ENCODE data around the gene SYCP3.
A peak's percentile ranks its signal among the peaks of the same experiment; 100 is the strongest.

The SYCP3 gene

GRCh38 chr12:101759396-101760047, 20.3 kb upstream of the SYCP3 start:
- TF ChIP-seq TCF12 (IDR thresholded peaks at IDR 0.05; ENCODE audit: low read depth) (no peak), RAD21 (IDR thresholded peaks at IDR 0.05; ENCODE audit: low read depth) (peak; percentile 71), TEAD4 (IDR thresholded peaks at IDR 0.05) (peak; percentile 22; the same call in 1 of the 2 replicates)

DNA sequence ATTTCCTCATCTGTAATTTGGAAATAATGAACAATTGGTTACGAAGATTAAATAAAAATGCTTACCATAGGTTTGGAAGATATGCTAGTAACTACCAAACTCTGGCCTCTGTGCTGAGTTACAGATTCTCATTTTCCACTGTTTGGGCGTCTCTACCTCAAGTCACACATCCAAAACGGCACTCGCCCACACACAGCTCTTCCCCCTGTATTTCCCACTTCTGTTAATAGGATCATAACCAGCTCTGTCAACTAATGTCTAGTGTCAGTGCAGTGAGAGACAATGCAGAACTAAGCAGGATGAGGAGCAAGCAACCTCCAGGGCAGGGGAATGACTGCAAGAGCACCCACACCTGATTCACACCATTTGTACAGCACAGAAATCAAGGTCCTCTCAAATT, 10.9 kb upstream of the SYCP3 start:
- no peak for TF ChIP-seq TCF12 (IDR thresholded peaks at IDR 0.05; ENCODE audit: low read depth)

DNA sequence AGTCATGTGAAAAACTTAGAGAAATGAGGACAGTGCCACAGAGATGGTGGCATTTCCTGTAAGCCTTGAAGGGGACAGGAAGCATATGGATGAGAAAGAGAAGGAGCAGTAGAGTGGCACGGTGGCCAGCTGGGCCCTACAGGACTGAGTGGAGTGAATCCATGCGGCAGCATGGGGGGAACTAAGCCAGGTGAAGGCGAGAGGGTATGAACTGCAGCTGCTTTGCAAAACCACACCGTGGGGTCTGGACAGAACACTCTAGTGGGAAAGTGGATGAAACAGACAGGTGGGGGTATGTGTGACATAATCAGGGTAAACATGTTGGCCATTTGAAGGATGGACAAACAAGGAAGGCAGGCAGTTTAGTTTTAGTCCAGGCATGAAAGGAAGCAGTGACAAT, 10.4 kb upstream of the SYCP3 start:
- TF ChIP-seq TAF1 (IDR thresholded peaks at IDR 0.05; ENCODE audit: low read depth) = no peak
- TF ChIP-seq, protein P1, sequence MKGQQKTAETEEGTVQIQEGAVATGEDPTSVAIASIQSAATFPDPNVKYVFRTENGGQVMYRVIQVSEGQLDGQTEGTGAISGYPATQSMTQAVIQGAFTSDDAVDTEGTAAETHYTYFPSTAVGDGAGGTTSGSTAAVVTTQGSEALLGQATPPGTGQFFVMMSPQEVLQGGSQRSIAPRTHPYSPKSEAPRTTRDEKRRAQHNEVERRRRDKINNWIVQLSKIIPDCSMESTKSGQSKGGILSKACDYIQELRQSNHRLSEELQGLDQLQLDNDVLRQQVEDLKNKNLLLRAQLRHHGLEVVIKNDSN (IDR thresholded peaks at IDR 0.05) = no peak

DNA sequence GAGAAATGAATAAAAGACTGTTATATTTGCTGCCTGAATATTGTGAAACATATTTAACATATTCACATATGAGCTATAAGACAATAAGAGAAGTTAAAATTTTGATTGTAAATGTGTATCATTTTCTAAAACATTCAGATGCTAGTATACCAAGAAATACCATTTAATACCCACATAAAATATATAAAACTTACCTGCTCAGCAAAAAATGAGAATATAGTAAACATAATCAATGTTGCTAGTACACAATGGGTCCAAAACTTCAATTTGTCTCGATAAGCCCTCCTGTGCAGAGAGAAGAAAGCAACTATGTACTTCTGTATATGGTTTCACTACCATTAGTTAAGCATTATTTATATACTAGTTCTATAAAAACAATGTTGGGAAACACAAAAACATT, 9.6 kb upstream of the SYCP3 start:
- TF ChIP-seq, protein P1 (IDR thresholded peaks at IDR 0.05) = no peak
- TF ChIP-seq NFIC (IDR thresholded peaks at IDR 0.05) = no peak
- no peak for TF ChIP-seq ZBTB7A (IDR thresholded peaks at IDR 0.05; ENCODE audit: low read depth)
- no peak for TF ChIP-seq YY1 (IDR thresholded peaks at IDR 0.05; ENCODE audit: low read depth)
- no peak for TF ChIP-seq EGR1 (IDR thresholded peaks at IDR 0.05)
- TF ChIP-seq, protein P2, sequence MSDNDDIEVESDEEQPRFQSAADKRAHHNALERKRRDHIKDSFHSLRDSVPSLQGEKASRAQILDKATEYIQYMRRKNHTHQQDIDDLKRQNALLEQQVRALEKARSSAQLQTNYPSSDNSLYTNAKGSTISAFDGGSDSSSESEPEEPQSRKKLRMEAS (IDR thresholded peaks at IDR 0.05) = no peak
- no peak for TF ChIP-seq FOXM1 (IDR thresholded peaks at IDR 0.05; ENCODE audit: borderline replicate concordance, low read depth)
- TF ChIP-seq CREB1 (IDR thresholded peaks at IDR 0.05; ENCODE audit: low read depth) = no peak
- no peak for TF ChIP-seq TAF1 (IDR thresholded peaks at IDR 0.05; ENCODE audit: low read depth)
- TF ChIP-seq TEAD4 (IDR thresholded peaks at IDR 0.05) = no peak
- TF ChIP-seq, protein P3, sequence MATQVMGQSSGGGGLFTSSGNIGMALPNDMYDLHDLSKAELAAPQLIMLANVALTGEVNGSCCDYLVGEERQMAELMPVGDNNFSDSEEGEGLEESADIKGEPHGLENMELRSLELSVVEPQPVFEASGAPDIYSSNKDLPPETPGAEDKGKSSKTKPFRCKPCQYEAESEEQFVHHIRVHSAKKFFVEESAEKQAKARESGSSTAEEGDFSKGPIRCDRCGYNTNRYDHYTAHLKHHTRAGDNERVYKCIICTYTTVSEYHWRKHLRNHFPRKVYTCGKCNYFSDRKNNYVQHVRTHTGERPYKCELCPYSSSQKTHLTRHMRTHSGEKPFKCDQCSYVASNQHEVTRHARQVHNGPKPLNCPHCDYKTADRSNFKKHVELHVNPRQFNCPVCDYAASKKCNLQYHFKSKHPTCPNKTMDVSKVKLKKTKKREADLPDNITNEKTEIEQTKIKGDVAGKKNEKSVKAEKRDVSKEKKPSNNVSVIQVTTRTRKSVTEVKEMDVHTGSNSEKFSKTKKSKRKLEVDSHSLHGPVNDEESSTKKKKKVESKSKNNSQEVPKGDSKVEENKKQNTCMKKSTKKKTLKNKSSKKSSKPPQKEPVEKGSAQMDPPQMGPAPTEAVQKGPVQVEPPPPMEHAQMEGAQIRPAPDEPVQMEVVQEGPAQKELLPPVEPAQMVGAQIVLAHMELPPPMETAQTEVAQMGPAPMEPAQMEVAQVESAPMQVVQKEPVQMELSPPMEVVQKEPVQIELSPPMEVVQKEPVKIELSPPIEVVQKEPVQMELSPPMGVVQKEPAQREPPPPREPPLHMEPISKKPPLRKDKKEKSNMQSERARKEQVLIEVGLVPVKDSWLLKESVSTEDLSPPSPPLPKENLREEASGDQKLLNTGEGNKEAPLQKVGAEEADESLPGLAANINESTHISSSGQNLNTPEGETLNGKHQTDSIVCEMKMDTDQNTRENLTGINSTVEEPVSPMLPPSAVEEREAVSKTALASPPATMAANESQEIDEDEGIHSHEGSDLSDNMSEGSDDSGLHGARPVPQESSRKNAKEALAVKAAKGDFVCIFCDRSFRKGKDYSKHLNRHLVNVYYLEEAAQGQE (IDR thresholded peaks at IDR 0.05; ENCODE audit: low read depth) = no peak
- no peak for TF ChIP-seq EP300 (IDR thresholded peaks at IDR 0.05; ENCODE audit: borderline replicate concordance)
- no peak for TF ChIP-seq TCF12 (IDR thresholded peaks at IDR 0.05; ENCODE audit: low read depth)
- no peak for TF ChIP-seq RAD21 (IDR thresholded peaks at IDR 0.05; ENCODE audit: low read depth)
- TF ChIP-seq CEBPB (IDR thresholded peaks at IDR 0.05) = no peak

DNA sequence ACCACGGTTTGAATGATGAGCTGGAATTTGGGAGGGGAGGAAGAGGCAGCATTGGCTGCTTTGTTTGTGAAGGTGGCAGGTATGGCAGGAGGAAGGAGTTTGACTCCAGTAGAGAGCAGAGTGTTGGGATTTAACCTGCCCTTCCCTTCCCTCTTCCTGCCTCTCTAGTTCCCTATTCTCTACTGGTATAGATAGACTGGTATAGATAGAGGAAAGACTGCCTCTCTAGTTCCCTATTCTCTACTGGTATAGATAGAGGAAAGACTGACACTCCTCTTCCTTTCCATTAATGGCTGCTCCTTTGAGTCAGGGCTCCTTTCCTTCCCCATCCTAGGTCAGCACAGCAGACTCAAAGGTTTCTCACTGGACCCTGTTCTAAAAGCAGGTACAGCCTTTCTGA, 8.4 kb upstream of the SYCP3 start:
- no peak for TF ChIP-seq YY1 (IDR thresholded peaks at IDR 0.05; ENCODE audit: low read depth)
- TF ChIP-seq, protein P1 (IDR thresholded peaks at IDR 0.05) = no peak
- TF ChIP-seq FOXM1 (IDR thresholded peaks at IDR 0.05; ENCODE audit: borderline replicate concordance, low read depth) = no peak
- TF ChIP-seq NFIC (IDR thresholded peaks at IDR 0.05) = no peak
- TF ChIP-seq TEAD4 (IDR thresholded peaks at IDR 0.05) = no peak
- TF ChIP-seq, protein P3 (IDR thresholded peaks at IDR 0.05; ENCODE audit: low read depth) = no peak
- TF ChIP-seq RAD21 (IDR thresholded peaks at IDR 0.05; ENCODE audit: low read depth) = no peak
- no peak for TF ChIP-seq CEBPB (IDR thresholded peaks at IDR 0.05)
- TF ChIP-seq EGR1 (IDR thresholded peaks at IDR 0.05) = no peak
- no peak for TF ChIP-seq ZBTB7A (IDR thresholded peaks at IDR 0.05; ENCODE audit: low read depth)
- TF ChIP-seq CREB1 (IDR thresholded peaks at IDR 0.05; ENCODE audit: low read depth) = no peak
- TF ChIP-seq TAF1 (IDR thresholded peaks at IDR 0.05; ENCODE audit: low read depth) = no peak
- no peak for TF ChIP-seq EP300 (IDR thresholded peaks at IDR 0.05; ENCODE audit: borderline replicate concordance)
- TF ChIP-seq, protein P2 (IDR thresholded peaks at IDR 0.05) = no peak
- TF ChIP-seq TCF12 (IDR thresholded peaks at IDR 0.05; ENCODE audit: low read depth) = no peak

GRCh38 chr12:101746661-101747060, 7.4 kb upstream of the SYCP3 start:
- no peak for TF ChIP-seq YY1 (IDR thresholded peaks at IDR 0.05; ENCODE audit: low read depth)
- no peak for TF ChIP-seq FOXM1 (IDR thresholded peaks at IDR 0.05; ENCODE audit: borderline replicate concordance, low read depth)
- TF ChIP-seq, protein P2 (IDR thresholded peaks at IDR 0.05) = no peak
- TF ChIP-seq, protein P1 (IDR thresholded peaks at IDR 0.05) = no peak
- no peak for TF ChIP-seq TEAD4 (IDR thresholded peaks at IDR 0.05)
- TF ChIP-seq TAF1 (IDR thresholded peaks at IDR 0.05; ENCODE audit: low read depth) = no peak
- no peak for TF ChIP-seq EGR1 (IDR thresholded peaks at IDR 0.05)
- TF ChIP-seq CEBPB (IDR thresholded peaks at IDR 0.05) = no peak
- no peak for TF ChIP-seq RAD21 (IDR thresholded peaks at IDR 0.05; ENCODE audit: low read depth)
- no peak for TF ChIP-seq NFIC (IDR thresholded peaks at IDR 0.05)
- TF ChIP-seq, protein P3 (IDR thresholded peaks at IDR 0.05; ENCODE audit: low read depth) = no peak
- TF ChIP-seq ZBTB7A (IDR thresholded peaks at IDR 0.05; ENCODE audit: low read depth) = no peak
- TF ChIP-seq TCF12 (IDR thresholded peaks at IDR 0.05; ENCODE audit: low read depth) = no peak
- TF ChIP-seq CREB1 (IDR thresholded peaks at IDR 0.05; ENCODE audit: low read depth) = no peak
- TF ChIP-seq EP300 (IDR thresholded peaks at IDR 0.05; ENCODE audit: borderline replicate concordance) = no peak

Measured in Ishikawa (cell line).